Natural killer cell treated with Interleukin-12 subunit alpha and Interleukin-12 subunit beta and Interleukin-15 and Interleukin-18, amount 100 ng/mL, for 72 hours (primary cell): Measurements from ENCODE around the gene EIF2S1. TPM values are rescaled to one million over a fixed set of nuclear protein-coding genes. Genes with fewer than 3 reads are reported as not detected.

Experiments
- ATAC-seq, 2 donors: fragments of 150-1000 bp; cut with Tn5 transposase in 1 of 2; sonication (Bioruptor Pico), chemical (Tn5 transposase) in 1 of 2; 2 replicates each; pipeline ENCODE4 v1.10.0; 2021
- DNase-seq: peaks from one replicate; pipeline ENCODE4 v3.0.0; 2022; ENCODE audit warnings: low spot score
- H3K27ac Mint-ChIP-seq, 2 donors: 1 replicate in 1 of 2; 2 replicates in 1 of 2; pipeline ENCODE4 v1.8.0; 2022; ENCODE audit warnings: mixed read lengths in 2 of 2, mild to moderate bottlenecking in 1 of 2, moderate library complexity in 1 of 2
- H3K27me3 Mint-ChIP-seq, 2 donors: 1 replicate in 1 of 2; 2 replicates in 1 of 2; pipeline ENCODE4 v1.8.0; 2022; ENCODE audit warnings: mixed read lengths in 2 of 2
- H3K36me3 Mint-ChIP-seq: one replicate; pipeline ENCODE4 v1.8.0; 2022; ENCODE audit warnings: mixed read lengths
- H3K4me1 Mint-ChIP-seq, 2 donors: 1 replicate in 1 of 2; 2 replicates in 1 of 2; pipeline ENCODE4 v1.8.0; 2022; ENCODE audit warnings: low read depth in 2 of 2, mixed read lengths in 2 of 2, mild to moderate bottlenecking in 1 of 2
- H3K4me3 Mint-ChIP-seq: one replicate; pipeline ENCODE4 v1.8.0; 2022; ENCODE audit warnings: mixed read lengths
- H3K9me3 Mint-ChIP-seq: 2 replicates; pipeline ENCODE4 v1.8.0; 2022; ENCODE audit warnings: mixed read lengths
- total RNA-seq, 2 donors: library from RNA; stranded (reverse); gene quantifications; one replicate each; pipeline ENCODE4 v1.2.3, GENCODE V29; 2022

The EIF2S1 gene
- total RNA-seq, 2 donors from 2014 or later, result 138 to 167 TPM

- ATAC-seq (no peak), DNase-seq (no peak)
- Mint-ChIP-seq H3K4me1 (peaks cover 0 to 2% of the 10 kb centered on the region in 2 donors), H3K9me3 (no peaks in the 10 kb centered on the region), H3K27ac (no peak overlapping the region), H3K36me3 (no peaks in the 10 kb centered on the region), H3K27me3 (peaks cover 0 to 18% of the 10 kb centered on the region in 2 donors), H3K4me3 (no peak overlapping the region)
Observed at GRCh38 chr14:67423424-67423823, 63.3 kb downstream of the EIF2S1 start.

DNA sequence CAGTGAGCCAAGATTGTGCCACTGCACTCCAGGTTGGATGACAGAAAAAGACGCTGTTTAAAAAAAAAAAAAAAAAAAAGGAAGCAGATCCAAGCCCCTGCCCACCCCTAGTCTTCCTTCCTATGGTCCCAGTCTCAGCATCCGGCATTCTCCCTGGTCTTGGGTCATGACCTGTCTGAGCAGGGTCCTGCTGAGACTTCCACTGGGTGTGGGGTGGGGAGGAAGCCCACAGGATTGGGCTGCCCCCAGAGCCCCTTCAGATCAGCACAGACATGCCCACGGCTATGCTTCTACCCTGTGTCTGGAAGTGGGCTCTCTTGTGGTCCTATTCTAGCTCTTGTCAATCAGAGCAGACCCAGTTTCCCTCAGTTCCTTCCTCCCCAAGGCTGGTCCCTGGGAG is 64.4 kb downstream of the EIF2S1 start:
- Mint-ChIP-seq H3K36me3 (no peaks in the 10 kb centered on the region), H3K9me3 (no peaks in the 10 kb centered on the region), H3K4me1 (peaks cover 0 to 2% of the 10 kb centered on the region in 2 donors), H3K4me3 (no peak overlapping the region), H3K27me3 (peaks cover 0 to 18% of the 10 kb centered on the region in 2 donors), H3K27ac (no peak overlapping the region)
- ATAC-seq (no peak), DNase-seq (peak; percentile 15)

DNA sequence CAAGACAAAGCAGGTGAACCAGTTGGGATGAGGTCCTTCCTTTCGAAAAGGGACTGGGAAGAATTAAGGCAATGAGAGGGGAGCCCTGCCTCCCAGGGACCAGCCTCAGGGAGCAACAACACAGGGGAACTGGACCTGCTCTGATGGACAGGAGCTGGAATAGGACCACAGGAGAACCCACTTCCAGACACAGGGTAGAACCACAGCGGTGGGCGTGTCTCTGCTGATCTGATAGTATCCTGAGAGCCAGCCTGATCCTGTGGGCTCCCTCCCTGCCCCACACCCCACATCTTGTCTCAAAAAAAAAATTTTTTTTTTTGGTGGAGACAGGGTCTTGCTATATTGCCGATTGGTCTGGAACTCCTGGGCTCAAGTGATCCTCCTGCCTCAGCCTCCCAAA is 65.5 kb downstream of the EIF2S1 start:
- H3K27ac Mint-ChIP-seq, result no peak overlapping the region
- no peaks in the 10 kb centered on the region for H3K36me3 Mint-ChIP-seq
- H3K4me3 Mint-ChIP-seq, result no peak overlapping the region
- ATAC-seq (no peak), DNase-seq (peak; percentile 44)
- H3K9me3 Mint-ChIP-seq, result no peaks in the 10 kb centered on the region
- peaks cover 0 to 18% of the 10 kb centered on the region in 2 donors for H3K27me3 Mint-ChIP-seq
- peaks cover 0 to 2% of the 10 kb centered on the region in 2 donors for H3K4me1 Mint-ChIP-seq

DNA sequence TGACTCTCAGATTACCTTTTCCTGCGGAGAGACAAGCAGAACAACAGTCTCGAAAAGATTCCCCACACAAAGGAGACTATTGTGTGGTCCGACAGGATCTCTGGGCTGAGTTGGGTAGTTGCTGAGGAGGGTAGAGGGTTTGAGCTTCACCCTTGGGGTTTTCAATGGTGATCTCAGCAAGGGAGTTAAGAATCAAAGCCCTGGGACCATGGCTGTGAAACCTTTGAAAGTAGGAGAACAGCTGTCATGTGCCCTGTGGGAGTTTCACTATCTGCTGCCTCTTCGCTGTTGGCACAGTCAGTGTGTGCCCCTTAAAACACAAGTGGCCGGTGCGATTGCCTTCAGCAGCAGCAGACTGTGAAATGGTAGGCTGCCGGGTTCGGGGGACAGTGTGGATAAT is 66.0 kb downstream of the EIF2S1 start:
- Mint-ChIP-seq H3K27ac (no peak overlapping the region), H3K4me3 (no peak overlapping the region), H3K36me3 (no peaks in the 10 kb centered on the region), H3K27me3 (peaks cover 0 to 18% of the 10 kb centered on the region in 2 donors), H3K9me3 (no peaks in the 10 kb centered on the region), H3K4me1 (peaks cover 0 to 2% of the 10 kb centered on the region in 2 donors)
- peak; percentile 16 for DNase-seq
- ATAC-seq, result no peak

GRCh38 chr14:67426983-67427606 is 67.0 kb downstream of the EIF2S1 start:
- Mint-ChIP-seq H3K27me3 (peaks cover 0 to 18% of the 10 kb centered on the region in 2 donors), H3K4me1 (peaks cover 0 to 2% of the 10 kb centered on the region in 2 donors), H3K36me3 (no peaks in the 10 kb centered on the region), H3K4me3 (no peak overlapping the region), H3K27ac (no peak overlapping the region), H3K9me3 (no peaks in the 10 kb centered on the region)
- peak; percentile 77 for DNase-seq
- peak; percentile 78 to 86 for ATAC-seq

- ATAC-seq, result no peak
- no peaks in the 10 kb centered on the region for H3K9me3 Mint-ChIP-seq
- peaks cover 9 to 19% of the 10 kb centered on the region in 2 donors for H3K27me3 Mint-ChIP-seq
- no peak for DNase-seq
- H3K36me3 Mint-ChIP-seq, result no peaks in the 10 kb centered on the region
- no peak overlapping the region for H3K4me3 Mint-ChIP-seq
- H3K4me1 Mint-ChIP-seq, result peaks cover 0 to 2% of the 10 kb centered on the region in 2 donors
- H3K27ac Mint-ChIP-seq, result no peak overlapping the region
Observed at GRCh38 chr14:67428501-67429031, 68.4 kb downstream of the EIF2S1 start.

DNA sequence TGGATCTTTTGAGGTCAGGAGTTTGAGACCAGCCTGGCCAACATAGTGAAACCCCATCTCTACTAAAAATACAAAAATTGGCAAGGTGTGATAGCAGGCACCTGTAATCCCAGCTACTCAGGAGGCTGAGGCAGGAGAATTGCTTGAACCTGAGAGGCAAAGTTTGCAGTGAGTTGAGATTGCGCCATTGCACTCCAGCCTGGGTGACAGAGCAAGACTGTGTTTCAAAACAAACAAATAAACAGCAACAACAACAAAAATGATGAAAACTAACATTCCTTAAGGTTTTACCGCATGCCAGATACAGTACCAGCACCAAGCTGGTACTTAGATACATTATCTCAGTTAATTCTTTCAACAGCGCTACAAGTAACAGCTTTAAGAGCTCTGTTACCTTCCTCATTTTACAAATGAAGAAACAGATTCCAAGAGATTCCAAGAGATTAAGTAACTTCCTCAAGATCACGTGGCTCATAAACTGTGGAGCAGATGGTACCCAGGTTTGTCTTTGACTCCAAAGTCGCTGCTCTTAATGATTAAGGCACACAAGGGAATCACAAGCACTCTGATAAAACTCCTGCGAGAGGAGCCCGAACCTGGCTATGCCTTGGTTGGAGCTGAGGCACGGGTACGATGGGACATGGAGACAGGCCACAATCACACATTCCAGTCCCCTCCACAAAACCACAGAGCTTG is 69.5 kb downstream of the EIF2S1 start:
- ATAC-seq (no peak), DNase-seq (no peak)
- H3K36me3 Mint-ChIP-seq, result no peaks in the 10 kb centered on the region
- no peak overlapping the region for H3K4me3 Mint-ChIP-seq
- H3K27ac Mint-ChIP-seq, result no peak overlapping the region
- H3K27me3 Mint-ChIP-seq, result peaks cover 18 to 19% of the 10 kb centered on the region in 2 donors
- H3K9me3 Mint-ChIP-seq, result no peaks in the 10 kb centered on the region
- peaks cover 0 to 2% of the 10 kb centered on the region in 2 donors for H3K4me1 Mint-ChIP-seq

- no peaks in the 10 kb centered on the region for H3K4me1 Mint-ChIP-seq
- H3K4me3 Mint-ChIP-seq, result no peak overlapping the region
- no peaks in the 10 kb centered on the region for H3K36me3 Mint-ChIP-seq
- H3K27ac Mint-ChIP-seq, result no peak overlapping the region
- H3K9me3 Mint-ChIP-seq, result no peaks in the 10 kb centered on the region
- H3K27me3 Mint-ChIP-seq, result peaks cover 13 to 22% of the 10 kb centered on the region in 2 donors
- no peak for ATAC-seq
- DNase-seq, result no peak
Observed at GRCh38 chr14:67432050-67432564, 72.0 kb downstream of the EIF2S1 start.

DNA sequence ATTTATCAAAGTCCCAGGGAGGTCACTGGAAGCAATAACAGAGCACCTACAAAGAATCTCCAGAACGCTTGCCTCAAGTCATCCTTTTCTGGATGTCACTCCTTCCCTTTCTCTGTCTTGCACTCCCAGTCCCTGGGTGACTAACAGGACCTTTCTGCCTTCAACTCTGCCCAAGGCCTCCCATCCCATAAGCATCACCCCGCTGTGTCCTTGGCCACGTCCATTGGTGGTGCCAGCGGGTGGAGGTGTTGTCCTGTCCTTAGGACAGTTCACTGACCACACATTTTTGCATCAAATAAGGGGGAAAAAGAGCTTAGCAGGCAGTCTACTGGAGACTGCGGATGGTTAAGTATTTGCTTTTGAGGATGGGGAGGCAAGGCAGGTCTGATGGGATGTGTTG is 75.5 kb downstream of the EIF2S1 start:
- no peak overlapping the region for H3K27ac Mint-ChIP-seq
- no peak for ATAC-seq
- H3K9me3 Mint-ChIP-seq, result no peaks in the 10 kb centered on the region
- no peak overlapping the region for H3K4me3 Mint-ChIP-seq
- no peak for DNase-seq
- peaks cover 15 to 31% of the 10 kb centered on the region in 2 donors for H3K27me3 Mint-ChIP-seq
- no peaks in the 10 kb centered on the region for H3K36me3 Mint-ChIP-seq
- H3K4me1 Mint-ChIP-seq, result no peaks in the 10 kb centered on the region

Other genes starting within 250 kb of the EIF2S1 start
- not detected for gene GARIN2, start 170.9 kb upstream of the EIF2S1 start, total RNA-seq
- 10 to 100 TPM in 1 of 2 donors, 1 to 10 TPM in 1; 6.4 to 10.8 TPM for gene PALS1, start 118.9 kb upstream of the EIF2S1 start, total RNA-seq
- 10 to 100 TPM; 36.5 to 40.6 TPM for gene ATP6V1D, start 524 bp upstream of the EIF2S1 start, total RNA-seq
- not detected for gene PLEK2, start 51.8 kb downstream of the EIF2S1 start, total RNA-seq
- 10 to 100 TPM in 1 of 2 donors, 1 to 10 TPM in 1; 7.1 to 14.7 TPM for gene TMEM229B, start 128.4 kb downstream of the EIF2S1 start, total RNA-seq
- 1 to 10 TPM; 1.2 to 1.9 TPM for gene PLEKHH1, start 173.0 kb downstream of the EIF2S1 start, total RNA-seq
- gene PIGH, start 239.9 kb downstream of the EIF2S1 start, total RNA-seq, result 10 to 100 TPM; 30.1 to 37.4 TPM